SW480 (cell line): Measurements from ENCODE around the gene PXMP2.
A peak's percentile ranks its signal among the peaks of the same experiment; 100 is the strongest.

ENCODE experiments used
- DNase-seq: peaks from one replicate; pipeline ENCODE4 v3.0.0-alpha.2; 2016; ENCODE audit warnings: low spot score

Gene PXMP2

GRCh38 chr12:132723015-132723763, 35.8 kb downstream of the PXMP2 start:
- DNase-seq = no peak

GRCh38 chr12:132723764-132724140, 36.4 kb downstream of the PXMP2 start:
- DNase-seq = no peak

- no peak for DNase-seq
Measured at GRCh38 chr12:132724506-132725241, 37.3 kb downstream of the PXMP2 start.

- DNase-seq = no peak
Measured at GRCh38 chr12:132726386-132726785, 39.0 kb downstream of the PXMP2 start.

GRCh38 chr12:132727091-132727794, 39.9 kb downstream of the PXMP2 start:
- DNase-seq = no peak

- no peak for DNase-seq
Measured at GRCh38 chr12:132728502-132728901, 41.1 kb downstream of the PXMP2 start.

- DNase-seq = peak; percentile 17
Measured at GRCh38 chr12:132729541-132730320, 42.3 kb downstream of the PXMP2 start.

- no peak for DNase-seq
Measured at GRCh38 chr12:132730353-132730752, 43.0 kb downstream of the PXMP2 start.

- no peak for DNase-seq
Measured at GRCh38 chr12:132731574-132731973, 44.2 kb downstream of the PXMP2 start.

GRCh38 chr12:132734206-132734605, 46.8 kb downstream of the PXMP2 start:
- DNase-seq = no peak

GRCh38 chr12:132735496-132735895, 48.1 kb downstream of the PXMP2 start:
- no peak for DNase-seq

- DNase-seq = no peak
Measured at GRCh38 chr12:132736378-132736777, 49.0 kb downstream of the PXMP2 start.

GRCh38 chr12:132736913-132737312, 49.5 kb downstream of the PXMP2 start:
- DNase-seq = no peak

- DNase-seq = no peak
Measured at GRCh38 chr12:132739600-132740312, 52.4 kb downstream of the PXMP2 start.

GRCh38 chr12:132740313-132740646, 52.9 kb downstream of the PXMP2 start:
- DNase-seq = no peak

- DNase-seq = no peak
Measured at GRCh38 chr12:132740652-132741051, 53.3 kb downstream of the PXMP2 start.

- no peak for DNase-seq
Measured at GRCh38 chr12:132741620-132742019, 54.2 kb downstream of the PXMP2 start.

GRCh38 chr12:132743831-132744230, 56.4 kb downstream of the PXMP2 start:
- DNase-seq = no peak

- no peak for DNase-seq
Measured at GRCh38 chr12:132746613-132747012, 59.2 kb downstream of the PXMP2 start.

GRCh38 chr12:132747395-132747794, 60.0 kb downstream of the PXMP2 start:
- DNase-seq = no peak

- no peak for DNase-seq
Measured at GRCh38 chr12:132747896-132748295, 60.5 kb downstream of the PXMP2 start.

GRCh38 chr12:132748319-132748718, 60.9 kb downstream of the PXMP2 start:
- DNase-seq = no peak
